Adipose tissue (tissue), 3 donors: ENCODE measurements around the gene GFM2. TPM values are rescaled to one million over a fixed set of nuclear protein-coding genes. Genes with fewer than 3 reads are reported as not detected.
"Not testable (repeated sequence)": the region's sequence is repeated elsewhere in the genome, so short reads cannot be mapped to it uniquely, and the experiment has no call there.

Source experiments
- H3K27ac ChIP-seq: one replicate; pipeline ENCODE4 v1.5.1; 2013; ENCODE audit warnings: low read depth, low read length
- WGBS, 3 donors: extraction: QIAGEN DNeasy Blood & Tissue Kit; methylation state at CpG; one replicate each; pipeline ENCODE4 v1.1.7; 2013; 5-methylcytosine and 5-hydroxymethylcytosine counted together
- polyA plus RNA-seq, 3 donors: library from polyadenylated mRNA; stranded (reverse); fragments of 200-250 nt; gene quantifications; one replicate each; pipeline ENCODE4 v1.2.3, GENCODE V29; 2013
- donor health status: healthy with polysubstance abuse.
- donor health status: Bipolar disorder and iron deficiency.
- donor health status: healthy.

Gene GFM2
- polyA plus RNA-seq, 3 donors = 7.8 to 13.2 (median 12.5) TPM

DNA sequence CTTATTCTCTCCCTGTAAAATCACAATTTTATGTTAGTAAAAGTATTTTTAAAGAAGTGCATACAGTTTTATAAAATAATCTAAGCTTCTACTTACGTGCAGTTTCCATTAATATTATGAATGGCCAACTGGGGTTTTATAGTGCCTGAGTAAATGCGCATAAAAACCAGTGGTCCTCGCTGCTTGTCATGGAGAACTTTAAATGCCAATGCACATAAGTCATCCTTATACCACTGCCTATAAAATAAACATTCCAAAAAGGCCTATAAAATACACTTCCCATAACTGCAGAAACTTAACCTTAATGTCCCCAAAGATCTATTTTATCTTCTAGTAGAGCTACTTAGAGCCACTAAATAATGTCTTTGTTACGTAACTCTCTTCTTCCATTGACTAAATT lies 28.5 kb downstream of the GFM2 start:
- no peak overlapping the region for H3K27ac ChIP-seq
- 96 to 98% (median 96%) methylated on average over 4 of the region's 4 CpGs for WGBS, 3 donors

DNA sequence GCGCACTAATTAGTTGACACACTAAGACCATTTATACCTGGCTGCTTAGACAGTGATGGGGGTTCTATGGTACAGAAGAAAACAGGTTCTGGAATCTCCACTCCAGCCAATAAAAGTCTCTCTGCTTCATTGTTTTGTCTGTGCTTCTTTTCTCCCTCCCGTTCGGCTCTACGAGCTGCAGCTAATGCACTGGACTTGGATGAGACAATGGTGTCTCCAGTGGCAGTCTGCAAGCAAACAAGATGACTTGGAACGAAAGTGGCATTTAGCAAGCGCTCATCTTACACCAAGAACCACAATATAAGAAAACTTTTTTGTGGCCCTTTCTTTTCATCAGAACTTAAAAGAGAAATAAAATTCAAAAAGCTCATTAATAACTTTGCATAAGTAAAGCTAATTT lies 30.2 kb downstream of the GFM2 start:
- H3K27ac ChIP-seq = no peak overlapping the region
- WGBS, 3 donors = 88 to 93% (median 90%) methylated on average over 6 of the region's 6 CpGs

DNA sequence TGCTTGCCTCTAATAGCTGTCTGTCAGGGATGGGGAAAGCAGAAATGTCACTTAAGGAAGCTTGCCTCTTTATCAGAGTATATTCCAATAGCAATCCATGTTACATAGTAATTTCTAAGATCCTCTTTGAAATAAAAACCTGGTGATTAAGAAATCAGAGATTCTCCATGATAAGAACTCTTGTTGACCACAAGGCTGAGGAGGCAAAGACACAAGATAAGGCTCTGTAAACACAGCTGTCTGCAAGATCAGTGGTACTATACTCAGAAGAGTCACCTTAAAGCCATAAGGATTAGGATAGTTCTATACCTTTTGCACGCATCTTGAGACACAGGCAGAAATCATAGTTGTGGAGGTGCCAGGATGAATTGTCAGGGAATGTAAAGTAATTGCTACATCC lies 41.6 kb downstream of the GFM2 start:
- WGBS, 3 donors = 89 to 95% (median 93%) methylated on average over 1 of the region's 1 CpG
- H3K27ac ChIP-seq = no peak overlapping the region

DNA sequence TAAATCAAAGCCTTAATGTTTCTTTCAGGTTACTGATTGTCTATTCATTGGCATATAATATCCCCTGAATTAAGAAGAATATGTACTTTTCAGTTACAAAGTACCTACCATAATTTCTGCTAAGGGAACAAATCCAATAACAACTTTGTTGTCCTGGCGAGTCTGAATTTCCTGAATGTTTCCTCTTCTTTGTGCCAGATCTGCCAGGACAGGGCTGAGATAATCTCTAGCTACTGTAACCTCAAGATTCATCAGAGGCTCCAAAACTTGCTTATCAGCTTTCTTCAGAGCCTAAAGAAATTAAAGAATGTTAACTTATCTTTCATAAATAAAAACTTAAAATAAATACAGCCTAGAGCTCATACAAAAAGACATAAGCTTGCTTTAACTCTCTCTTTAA lies 44.6 kb downstream of the GFM2 start:
- H3K27ac ChIP-seq = no peak overlapping the region
- 30 to 77% (median 68%) methylated on average over 1 of the region's 1 CpG for WGBS, 3 donors

DNA sequence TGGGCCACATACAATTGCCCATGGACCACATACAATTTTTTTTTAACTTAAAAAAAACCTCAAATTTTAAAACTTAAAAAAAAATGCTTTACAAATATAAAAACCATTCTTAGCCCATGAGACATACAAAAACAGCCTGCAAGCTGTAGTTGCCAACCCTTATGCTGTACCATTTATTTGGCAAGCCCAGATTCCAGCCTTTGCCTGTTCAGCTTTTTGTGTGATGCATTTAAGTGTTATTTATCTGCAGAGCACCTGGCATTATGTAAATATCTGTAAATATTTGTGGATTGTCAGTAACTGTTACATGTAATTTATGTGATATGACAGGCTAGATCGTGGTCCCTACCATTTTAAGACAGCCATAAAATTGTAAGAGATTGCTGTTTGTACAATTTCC lies 49.3 kb downstream of the GFM2 start:
- WGBS, 3 donors = 29 to 54% (median 32%) methylated on average over 1 of the region's 1 CpG
- H3K27ac ChIP-seq = no peak overlapping the region

DNA sequence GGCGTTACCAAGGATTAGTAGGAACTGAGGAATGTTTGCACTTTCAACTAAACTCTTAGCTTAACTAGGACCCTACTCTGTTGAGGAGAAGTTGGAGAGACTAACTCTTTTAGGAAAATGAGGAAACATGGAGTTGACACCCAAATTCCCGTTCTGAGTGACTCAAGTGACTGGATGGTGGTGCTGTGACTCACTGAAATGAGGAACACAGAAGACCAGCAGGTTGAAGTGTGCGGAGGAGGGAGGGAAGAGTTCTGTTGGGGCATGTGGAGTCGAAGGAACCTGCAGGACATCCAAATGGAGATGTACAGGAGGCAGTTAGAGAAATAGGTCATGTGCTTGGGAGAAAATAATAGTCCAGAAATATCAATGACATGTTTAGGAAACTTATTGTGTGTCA lies 73.7 kb downstream of the GFM2 start:
- no peak overlapping the region for H3K27ac ChIP-seq
- WGBS, 3 donors = 87 to 93% (median 90%) methylated on average over 4 of the region's 4 CpGs

DNA sequence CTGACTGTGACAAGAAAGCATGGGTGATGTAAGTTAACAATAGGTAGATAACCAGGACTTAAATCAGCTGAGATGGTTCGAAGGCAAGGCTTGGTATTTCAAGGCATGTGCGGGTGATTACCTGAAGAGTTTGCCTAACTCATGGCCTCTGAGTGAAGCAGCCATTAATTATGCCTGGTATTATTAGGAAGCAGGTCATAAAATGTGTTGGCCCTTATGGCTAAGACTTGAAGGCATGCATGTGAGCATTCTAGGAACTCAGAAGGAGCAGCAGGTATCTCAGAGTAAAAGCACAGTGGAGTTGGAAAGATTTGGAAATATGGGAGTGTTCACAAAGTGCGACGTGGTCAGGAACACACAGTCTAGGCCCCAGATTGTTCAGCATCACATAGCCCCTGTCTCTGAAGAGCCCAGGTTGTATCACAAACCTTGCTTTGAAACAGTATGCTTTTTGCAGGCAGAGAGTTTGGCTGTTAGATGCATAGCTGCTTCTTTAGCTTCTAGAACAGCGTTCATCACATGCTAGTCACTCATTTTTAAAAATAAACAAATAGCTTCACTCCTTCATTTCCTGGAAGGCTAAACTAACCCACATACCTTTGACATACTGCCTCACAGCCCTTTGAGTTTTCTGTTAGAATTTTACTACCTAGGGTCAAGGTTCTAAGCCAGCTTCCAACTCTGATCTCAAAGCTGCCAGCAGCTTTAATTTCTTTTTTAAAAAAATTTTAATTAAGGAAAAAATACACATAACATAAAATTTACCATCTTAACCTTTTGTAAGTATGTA lies 79.8 kb downstream of the GFM2 start:
- no peak overlapping the region for H3K27ac ChIP-seq
- 90 to 91% (median 91%) methylated on average over 5 of the region's 5 CpGs for WGBS, 3 donors

DNA sequence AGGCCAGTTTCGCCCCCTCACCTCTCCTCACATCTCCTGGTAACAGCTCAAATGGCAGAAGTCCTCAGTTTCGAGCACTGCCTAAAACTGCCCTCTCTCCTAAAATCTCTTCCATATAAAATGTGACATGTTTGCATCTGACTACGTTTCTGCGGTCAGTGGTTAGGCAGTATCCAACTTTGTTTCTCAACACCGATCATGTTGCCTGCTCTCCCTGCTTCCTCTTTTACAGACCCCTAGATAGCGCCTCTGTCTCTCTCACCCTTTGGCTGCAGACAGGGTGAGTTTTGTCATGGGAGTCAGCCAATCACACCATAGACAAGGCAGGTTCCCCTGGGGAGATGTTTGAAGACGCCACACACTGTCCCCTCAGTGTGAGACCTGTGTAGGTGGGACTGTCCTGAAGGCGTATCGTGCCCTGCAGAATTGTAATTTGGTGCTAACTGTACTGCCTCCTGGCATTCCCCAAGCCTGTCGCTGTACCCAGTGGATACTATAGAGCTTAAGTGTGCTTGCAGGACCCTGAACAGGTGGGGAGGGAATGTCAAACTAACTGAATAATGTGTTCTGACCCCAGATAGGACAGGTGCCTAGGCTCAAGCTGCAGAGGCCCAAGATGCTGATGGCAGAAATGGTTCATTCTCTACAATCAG lies 80.8 kb downstream of the GFM2 start:
- 39 to 61% (median 43%) methylated on average over 10 of the region's 10 CpGs for WGBS, 3 donors
- H3K27ac ChIP-seq = no peak overlapping the region

DNA sequence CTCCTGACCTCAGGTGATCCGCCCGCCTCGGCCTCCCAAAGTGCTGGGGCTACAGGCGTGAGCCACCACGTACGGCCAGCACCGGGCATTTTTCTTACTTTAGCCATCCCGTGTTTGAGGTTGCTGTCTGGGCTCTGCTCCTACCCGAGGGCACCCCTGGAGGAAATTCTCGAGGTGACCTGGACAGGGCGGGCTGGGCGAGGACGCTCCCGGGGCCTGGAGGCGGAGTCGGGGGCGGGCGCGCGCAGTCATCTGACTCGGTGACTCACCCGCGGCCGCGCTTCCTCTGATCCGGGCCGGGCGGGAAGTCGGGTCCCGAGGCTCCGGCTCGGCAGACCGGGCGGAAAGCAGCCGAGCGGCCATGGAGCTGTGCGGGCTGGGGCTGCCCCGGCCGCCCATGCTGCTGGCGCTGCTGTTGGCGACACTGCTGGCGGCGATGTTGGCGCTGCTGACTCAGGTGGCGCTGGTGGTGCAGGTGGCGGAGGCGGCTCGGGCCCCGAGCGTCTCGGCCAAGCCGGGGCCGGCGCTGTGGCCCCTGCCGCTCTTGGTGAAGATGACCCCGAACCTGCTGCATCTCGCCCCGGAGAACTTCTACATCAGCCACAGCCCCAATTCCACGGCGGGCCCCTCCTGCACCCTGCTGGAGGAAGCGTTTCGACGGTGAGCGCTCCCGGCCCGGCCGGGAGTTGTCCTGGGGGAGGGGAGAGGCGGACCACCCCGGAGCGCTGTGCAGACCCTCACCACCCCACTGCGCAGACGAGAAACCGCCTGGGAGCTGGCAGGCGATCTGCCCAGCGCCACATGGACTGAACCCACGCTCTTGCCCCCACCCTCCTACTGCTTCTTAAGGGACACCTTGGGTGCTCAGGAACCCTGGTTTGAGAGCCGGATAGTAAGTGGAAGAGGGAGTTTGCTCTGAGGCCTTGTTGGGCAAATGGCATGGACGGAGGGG lies 81.7 kb downstream of the GFM2 start, which contains the start of gene HEXB:
TSS of gene HEXB (plus strand) at position 334 of the 952 bp plus-strand sequence. CDS start at position 362, 28 bp downstream.
- WGBS, 3 donors = 3 to 4% (median 3%) methylated on average over 72 to 78 of the region's 78 CpGs
- H3K27ac ChIP-seq = peak within 1 kb of the TSS; percentile 68

DNA sequence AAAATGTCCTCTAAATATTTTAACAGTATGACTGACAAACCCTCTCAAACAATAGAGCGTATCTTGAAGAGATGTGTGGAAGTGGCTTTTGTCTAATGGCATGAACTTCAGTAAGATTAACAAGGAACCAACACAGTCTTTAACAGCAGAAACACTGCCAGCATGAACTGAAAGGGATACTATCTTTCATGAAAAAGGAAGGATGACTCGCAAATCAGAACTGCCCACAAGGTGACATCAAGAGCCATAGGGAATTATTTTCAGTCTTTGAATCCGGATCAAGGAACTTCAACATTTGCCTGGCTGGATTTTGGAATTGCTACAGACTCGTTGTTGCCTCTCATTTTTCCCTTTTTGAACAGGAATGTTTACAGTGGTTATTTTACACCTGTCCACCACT lies 87.0 kb downstream of the GFM2 start:
- no peak overlapping the region for H3K27ac ChIP-seq
- 63 to 81% (median 79%) methylated on average over 4 of the region's 4 CpGs for WGBS, 3 donors

DNA sequence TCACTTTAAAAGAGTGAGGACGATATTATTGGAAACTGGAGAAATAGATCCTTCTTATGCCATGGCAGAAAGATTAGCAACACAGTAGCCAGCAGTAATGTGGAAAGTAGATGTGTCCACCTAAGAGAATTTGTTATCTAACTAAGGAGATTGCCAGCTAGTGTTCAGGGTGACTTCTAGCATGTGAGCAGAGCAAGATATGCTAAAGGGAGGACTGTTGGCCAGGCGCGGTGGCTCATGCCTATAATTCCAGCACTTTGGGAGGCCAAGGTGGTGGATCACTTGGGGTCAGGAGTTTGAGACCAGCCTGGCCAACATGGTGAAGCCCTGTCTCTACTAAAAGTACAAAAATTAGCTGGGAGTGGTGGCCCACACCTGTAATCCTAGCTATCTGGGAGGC lies 87.6 kb downstream of the GFM2 start:
- H3K27ac ChIP-seq = not testable (repeated sequence)
- WGBS, 3 donors = 91 to 93% (median 93%) methylated on average over 3 of the region's 3 CpGs

DNA sequence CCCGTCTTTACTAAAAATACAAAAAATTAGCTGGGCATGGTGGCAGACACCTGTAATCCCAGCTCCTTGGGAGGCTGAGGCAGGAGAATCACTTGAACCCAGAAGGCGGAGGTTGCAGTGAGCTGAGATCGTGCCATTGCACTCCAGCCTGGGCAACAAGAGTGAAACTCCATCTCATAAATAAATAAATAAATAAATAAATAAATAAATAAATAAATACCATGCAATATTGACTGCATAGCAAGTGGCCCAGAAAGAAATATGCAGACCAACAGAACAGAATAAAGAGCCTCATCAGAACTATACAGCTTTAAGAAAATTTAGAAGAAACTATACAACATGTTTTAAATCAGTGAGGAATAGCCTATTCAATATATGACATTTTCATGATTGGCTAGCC lies 88.8 kb downstream of the GFM2 start:
- WGBS, 3 donors = 77 to 98% (median 95%) methylated on average over 3 of the region's 3 CpGs
- not testable (repeated sequence) for H3K27ac ChIP-seq

DNA sequence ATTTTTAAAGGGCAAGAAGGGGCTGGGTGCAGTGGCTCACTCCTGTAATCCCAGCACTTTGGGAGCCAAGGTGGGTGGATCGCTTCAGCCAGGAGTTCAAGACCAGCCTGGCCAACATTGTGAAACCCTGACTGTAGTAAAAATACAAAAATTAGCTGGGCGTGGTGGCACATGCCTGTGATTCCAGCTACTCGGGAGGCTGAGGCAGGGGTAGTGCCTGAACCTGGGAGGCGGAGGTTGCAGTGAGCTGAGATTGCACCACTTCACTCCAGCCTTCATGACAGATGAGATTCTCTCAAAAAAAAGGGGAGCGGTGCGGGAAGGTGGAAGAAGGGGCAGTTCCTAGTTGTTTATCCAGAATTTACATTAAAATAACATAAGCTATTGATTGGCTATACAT lies 90.5 kb downstream of the GFM2 start:
- H3K27ac ChIP-seq = not testable (repeated sequence)
- WGBS, 3 donors = 91 to 95% (median 92%) methylated on average over 6 of the region's 6 CpGs

DNA sequence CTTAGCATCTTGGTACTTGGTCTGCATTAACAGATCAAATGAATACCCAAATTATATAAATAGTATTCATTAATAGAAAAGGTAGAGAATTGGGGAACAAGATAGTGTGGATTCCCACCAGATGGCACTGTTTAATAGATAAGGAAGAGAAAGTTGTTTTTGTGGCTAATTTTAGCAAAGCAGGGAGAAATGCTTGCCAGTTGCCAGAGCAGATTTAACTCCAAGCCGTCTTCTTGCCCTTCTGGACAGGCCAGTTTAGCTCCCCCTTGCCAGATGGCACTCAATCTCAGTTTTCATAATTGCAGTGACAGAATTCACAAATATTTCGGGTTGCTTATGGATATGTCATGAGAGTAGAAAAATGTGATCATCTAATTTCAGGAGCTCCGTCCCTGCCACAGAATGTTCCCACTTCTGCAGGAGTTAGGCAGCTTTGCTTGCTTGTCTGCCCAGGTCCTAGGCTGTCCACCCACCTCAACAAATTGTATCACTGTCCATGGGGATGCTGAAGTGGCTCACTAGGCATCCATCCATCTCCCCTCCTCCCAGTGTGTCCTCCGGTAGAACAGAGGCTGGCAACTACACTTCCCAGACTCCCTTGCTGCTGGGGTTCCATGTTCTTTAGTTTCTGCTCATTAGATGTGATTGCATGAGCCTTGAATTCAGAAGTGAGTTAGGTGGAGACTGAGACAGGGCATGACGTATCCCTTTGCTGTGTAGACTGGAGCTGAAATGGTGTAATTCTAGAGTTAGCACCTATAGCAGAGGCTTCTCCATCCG lies 93.7 kb downstream of the GFM2 start:
- H3K27ac ChIP-seq = no peak overlapping the region

DNA sequence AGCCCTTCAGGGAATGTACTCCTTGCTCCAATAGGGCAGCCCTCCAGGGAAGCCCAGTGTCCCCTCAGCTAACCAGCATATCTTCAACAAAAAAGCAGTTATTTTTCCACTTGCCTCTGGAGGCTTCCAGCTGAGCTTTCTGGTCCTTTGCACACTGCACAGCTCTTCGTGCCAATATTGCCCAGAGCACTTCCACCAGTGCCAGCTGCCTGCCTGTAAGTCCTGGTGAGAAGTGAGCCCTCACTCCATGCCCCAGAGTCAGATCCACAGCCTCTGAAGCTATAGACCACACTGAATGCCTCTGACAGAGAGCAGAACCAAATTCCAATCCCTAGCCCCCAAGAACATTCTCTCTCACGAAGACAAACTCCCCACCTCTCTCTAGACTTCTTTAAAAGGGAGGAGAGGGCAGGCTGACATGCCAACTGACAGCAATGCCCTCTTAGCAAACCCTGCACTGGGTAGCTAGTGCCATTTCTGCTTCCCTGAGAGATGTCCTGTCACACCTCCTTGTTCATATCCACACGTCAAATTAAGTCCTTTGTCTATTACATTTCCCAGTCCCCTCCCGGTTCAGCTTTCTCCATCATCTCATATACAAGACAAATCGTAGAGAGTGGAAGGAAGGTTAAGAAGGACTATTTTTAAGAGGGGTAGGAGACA lies 94.6 kb downstream of the GFM2 start:
- no peak overlapping the region for H3K27ac ChIP-seq
- WGBS, 3 donors = 58 to 70% (median 63%) methylated on average over 5 of the region's 5 CpGs

More for the DNA sequence above, 93.7 kb downstream of the GFM2 start:
- 52 to 57% (median 53%) methylated on average over 6 of the region's 6 CpGs for WGBS, 3 donors
